IPS-11a (cell line): Measurements from ENCODE around the gene DNAJC18.

Experiments used
- H3K4me3 ChIP-seq: one replicate; pipeline ENCODE4 v1.5.1; 2013; ENCODE audit warnings: low read depth, low read length, control low read depth

Gene DNAJC18

GRCh38 chr5:139406963-139407362 is 32.4 kb downstream of the DNAJC18 start:
- no peak overlapping the region for H3K4me3 ChIP-seq

GRCh38 chr5:139404484-139404840 is 34.9 kb downstream of the DNAJC18 start:
- peak overlapping the region; percentile 73 for H3K4me3 ChIP-seq

DNA sequence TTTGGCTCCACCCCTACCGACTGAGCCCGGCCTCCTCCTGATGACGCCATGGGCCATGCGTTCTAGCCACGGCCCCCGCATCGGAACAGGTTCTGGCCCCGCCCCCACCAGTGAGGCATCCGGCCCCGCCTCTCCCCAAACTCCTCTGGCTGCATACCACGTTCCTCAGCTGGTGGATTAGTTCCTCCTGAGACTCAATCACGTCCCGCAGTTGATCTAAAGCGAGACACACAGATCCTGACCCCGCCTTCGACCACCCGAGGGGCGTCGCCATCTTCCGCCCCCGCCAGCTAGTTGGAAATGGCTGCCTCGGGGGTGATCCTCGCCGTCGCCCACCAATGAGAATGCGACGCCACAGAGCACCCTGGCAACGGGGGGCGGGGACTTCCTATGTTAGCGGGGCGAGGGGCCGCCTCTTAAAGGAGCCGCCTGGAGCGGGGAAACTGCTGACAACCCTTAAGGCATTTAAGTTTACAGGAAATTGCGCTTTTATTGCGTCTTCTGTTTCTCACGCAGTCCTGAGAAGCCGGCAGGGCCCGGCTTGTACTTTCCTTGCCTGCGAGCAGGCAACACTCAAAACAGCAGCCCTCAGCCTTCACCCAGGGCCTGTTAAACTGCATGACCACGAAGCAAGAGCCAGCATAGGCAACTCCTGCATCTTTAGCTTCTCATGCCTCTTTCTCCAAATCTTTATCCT is 35.4 kb downstream of the DNAJC18 start, which contains the start of gene SPATA24:
Gene SPATA24, minus strand, starts transcription at position 303 of the 697 bp plus-strand sequence. Its CDS starts 29 bp downstream, at position 274.
- H3K4me3 ChIP-seq, result peak within 1 kb of the TSS; percentile 73

DNA sequence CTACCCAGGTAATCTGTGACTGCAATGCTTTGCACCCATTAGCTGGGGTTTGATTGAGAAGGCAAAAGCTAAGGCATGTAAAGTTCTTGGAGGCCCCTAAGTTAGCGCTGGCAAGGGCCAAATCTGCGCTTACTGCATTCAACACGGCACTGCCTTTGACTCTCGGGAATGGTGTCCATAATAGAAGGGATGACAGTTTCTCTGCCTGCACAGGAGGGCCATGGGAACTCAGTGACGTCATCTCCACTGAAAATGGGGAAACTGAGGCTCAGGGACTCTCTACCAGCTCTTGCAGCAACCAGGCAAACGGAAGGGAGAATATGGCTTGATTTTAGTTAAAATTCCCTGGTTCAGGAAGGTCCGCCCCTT is 35.9 kb downstream of the DNAJC18 start:
- peak overlapping the region; percentile 73 for H3K4me3 ChIP-seq

DNA sequence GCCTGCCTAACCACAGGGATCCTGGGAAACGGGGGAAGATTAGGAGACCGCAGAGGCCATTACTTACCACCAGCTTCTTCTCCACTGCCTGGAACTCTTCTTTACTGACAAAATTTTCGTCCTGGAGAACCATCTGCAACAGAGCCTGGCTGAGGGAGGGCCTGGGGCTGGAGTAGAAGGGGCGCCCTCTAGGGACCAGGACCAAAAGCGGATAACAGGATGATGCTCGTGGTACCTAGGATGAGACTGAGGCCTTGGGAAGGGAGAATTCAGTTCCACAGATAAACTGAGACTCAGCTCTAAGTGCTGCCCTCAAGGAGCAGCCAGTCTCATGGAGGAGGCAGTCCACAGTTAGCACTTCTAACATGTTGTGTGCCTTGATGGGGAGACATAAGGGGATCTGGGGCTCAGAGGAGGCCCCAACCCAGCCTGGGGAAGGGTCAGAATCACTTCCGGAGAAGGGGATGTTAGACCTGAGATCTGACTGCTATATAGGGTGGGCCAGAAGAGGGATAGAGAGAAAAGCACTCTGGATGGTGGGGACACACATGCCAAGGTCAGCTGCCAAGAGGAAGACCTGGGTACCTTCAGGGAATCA is 36.7 kb downstream of the DNAJC18 start:
- no peak overlapping the region for H3K4me3 ChIP-seq

DNA sequence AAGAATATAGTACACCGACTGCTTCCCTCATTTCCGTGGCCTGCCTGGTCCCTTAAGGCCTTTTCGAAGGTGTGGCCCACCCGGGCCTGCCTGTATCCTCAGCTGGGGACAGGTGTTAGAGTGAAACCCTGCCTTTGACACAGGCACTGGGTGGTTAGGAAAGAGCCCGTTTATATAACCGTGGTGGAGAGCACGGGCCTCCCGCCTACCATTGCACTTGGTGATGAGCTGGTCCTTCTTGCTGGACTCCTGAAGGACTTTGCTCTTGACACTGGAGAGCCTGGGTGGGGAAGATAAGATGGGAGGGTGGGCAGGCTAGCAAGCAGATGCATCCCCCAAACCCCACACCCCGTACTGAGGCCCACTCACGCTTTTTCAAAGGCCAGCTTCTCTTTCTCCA is 37.8 kb downstream of the DNAJC18 start:
- no peak overlapping the region for H3K4me3 ChIP-seq

DNA sequence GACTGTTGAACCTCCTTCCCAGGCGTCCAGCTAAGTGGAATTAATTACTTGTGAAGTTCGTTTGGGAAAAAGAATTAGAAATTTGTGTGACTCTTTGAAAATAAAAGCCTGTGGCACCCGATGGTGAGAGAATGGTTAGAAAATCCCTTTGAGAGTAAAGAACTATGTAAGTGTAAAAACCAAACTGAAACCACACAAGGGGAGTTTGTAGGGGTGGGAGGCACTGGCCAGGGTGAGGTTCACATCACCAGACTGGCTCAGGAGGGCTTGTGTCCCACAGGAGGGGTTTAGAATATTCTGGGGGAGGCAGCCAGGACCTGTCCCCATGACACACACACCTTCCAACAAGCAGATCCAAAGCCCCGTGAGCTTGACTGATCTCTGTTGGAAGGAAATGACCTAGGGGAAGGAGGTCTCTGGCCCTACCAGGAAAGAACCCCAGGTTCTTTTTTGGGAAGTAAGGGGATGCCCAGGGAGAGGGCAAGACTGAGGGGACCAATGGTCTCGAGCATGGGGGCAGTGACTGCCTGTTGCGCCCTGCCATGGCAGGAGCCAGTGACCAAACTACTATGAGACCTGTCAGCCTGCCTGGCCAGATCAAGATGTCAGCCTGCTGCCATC is 39.7 kb downstream of the DNAJC18 start:
- no peak overlapping the region for H3K4me3 ChIP-seq

- H3K4me3 ChIP-seq, result no peak overlapping the region
Measured at GRCh38 chr5:139397921-139398320, 41.4 kb downstream of the DNAJC18 start.

GRCh38 chr5:139396691-139397090 is 42.6 kb downstream of the DNAJC18 start:
- H3K4me3 ChIP-seq, result no peak overlapping the region

DNA sequence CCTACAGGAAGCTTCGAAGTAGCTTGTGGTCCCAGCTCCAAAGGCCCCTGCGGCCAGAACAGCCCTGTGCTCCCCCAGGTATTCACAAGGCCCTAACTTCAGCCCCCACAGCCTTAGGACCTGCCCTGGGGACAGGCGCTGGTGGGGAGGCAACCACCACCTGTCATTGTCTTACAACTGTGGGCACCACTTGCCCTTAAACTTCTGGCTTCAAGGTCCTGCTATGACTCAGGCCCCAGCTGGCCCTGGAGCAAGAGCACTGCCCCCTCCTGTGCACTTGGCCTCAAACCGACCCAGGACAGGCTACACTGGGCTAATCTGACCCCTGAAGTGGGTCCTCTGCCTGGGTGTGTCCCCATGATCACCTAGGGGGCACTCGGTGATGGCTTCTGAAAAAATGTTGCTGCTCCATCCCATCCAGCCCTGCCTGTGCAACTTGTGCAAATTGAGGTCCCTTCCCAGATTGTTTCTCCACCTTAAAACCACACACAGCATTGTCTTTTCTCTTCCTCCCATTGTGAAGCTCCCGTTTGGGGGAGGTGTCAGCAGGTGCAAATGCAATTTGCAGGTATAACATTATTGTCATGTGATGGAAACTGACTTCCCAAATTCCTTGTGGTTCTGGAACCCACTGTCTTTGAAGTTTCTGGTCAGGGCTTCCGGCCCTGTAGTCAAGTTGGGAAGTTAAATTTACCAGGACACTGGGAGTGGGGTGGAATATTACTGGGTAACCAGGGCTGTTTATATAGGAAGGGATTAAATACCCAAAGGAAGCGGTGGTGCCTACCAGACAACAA is 43.3 kb downstream of the DNAJC18 start:
- no peak overlapping the region for H3K4me3 ChIP-seq

- peak within 1 kb of the TSS; percentile 18 for H3K4me3 ChIP-seq
Measured at GRCh38 chr5:139394654-139395566, 44.4 kb downstream of the DNAJC18 start, which contains the start of gene PROB1. Gene PROB1, minus strand, starts transcription at chr5:139395104. Its CDS starts 23 bp downstream, at chr5:139395081.

DNA sequence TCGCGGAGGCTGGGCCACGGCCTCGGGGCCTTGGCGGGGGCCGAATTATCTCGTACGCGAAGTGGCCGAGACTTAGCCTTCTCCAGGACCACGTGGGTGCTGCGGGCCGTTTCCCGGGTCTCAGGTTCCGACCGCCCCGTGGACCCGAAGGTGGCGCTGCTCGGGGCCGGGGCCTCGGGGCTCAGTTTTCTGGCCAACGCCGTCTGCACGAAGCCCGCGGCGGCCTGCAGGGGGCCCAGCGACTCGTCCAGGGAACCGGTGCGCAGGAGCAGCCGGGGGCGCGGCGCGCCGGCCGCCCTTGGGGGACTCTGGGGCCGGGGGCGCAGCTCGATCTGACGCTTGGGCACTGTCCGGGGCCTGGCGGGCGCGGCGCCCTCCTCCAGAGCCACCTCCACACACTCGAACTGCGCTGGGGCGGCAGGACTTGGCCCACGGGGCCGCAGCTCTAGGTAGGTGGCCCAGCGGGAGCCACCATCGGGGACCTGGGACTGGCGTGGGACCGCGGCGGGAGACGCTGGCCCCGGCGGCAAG is 45.1 kb downstream of the DNAJC18 start:
- peak overlapping the region; percentile 18 for H3K4me3 ChIP-seq

GRCh38 chr5:139393497-139394122 is 45.7 kb downstream of the DNAJC18 start:
- peak overlapping the region; percentile 43 for H3K4me3 ChIP-seq

DNA sequence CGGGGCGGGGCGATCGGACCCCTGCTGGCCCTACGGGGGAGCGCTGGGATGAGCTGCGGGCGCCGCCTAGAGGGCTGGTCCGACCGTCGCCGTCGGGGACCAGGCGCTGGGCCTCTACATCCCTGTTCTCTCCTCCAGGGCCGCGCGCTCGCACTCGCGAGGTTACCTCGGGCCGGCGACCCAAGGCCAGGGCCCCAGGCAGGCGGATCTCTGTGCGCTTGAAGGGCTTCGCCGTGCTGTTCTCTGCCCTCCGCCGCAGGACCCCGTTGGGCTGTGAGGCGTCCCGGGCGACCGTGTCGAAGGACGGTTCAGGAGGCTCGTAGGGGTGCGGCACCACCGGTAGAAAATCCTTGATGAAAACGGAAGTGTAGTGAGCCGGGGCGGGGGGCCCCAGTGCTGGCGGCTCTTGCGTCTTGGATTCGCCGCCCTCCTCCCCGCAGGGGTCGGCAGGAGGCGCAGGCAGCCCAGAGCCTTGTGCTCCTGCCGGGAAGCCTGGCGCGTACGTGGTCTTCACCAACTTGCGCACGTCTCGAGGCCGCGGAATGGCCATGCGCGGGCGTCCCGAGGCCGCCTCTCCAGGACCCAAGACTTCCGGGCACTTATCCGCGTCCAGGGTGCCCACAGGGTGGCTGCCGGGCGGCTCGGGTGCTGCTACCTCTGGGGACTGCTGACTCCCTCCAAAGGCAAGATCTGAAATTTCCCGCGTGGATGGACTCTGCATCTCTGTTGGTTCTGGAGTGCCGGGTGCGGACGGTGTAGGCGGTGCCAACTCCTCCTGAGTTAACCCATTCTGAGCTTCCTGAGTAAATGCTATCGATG is 46.4 kb downstream of the DNAJC18 start:
- peak overlapping the region; percentile 43 for H3K4me3 ChIP-seq

GRCh38 chr5:139392324-139392677 is 47.0 kb downstream of the DNAJC18 start:
- H3K4me3 ChIP-seq, result peak overlapping the region; percentile 43

- peak overlapping the region; percentile 43 for H3K4me3 ChIP-seq
Measured at GRCh38 chr5:139391570-139392323, 47.6 kb downstream of the DNAJC18 start.

DNA sequence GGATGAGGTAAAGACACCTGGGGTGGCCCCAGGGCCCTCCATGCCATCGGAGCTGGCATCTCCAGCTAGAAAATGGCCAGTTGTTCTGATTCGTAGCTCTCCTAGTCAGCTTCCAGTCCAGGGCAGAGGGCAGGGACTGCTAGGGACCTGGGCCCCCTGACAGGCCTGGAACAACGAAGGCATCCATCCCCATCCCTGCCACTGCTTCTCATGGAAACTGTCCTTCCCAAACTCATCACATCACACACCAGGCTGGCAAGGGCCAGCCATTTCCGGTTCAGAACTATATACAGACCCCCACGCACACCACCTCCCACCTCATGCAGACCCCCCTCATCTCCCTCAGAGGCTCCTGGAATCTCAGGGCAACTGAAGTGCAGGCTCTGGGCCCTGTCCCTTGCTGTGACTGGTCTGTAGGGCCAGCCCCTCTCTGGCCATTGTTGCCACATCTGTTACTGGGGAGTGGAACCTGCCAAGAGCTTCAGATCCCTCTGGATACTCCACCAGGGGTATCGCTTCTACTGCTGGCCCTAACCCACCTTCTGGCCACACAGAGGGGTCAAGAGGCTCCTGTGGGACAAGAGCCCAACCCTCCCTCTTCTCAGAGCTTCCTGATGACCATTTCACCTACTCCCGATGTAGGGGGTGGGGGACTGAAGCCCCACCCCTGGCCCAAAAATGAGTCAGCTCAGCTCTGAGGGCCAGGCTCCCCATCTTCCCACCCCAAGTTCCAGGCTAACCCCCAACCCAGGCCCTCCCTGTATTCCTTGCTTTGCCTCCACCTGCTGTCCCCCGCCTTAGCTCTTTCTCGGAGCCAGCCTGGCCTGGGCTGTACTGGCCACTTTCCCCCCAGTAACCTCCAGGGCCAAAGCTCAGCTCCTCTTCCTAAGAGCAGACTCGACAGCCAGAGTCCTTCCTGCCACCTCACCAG is 48.4 kb downstream of the DNAJC18 start:
- no peak overlapping the region for H3K4me3 ChIP-seq
